ENCODE results near the gene ARHGAP24. TPM values are rescaled to one million over a fixed set of nuclear protein-coding genes. Genes with fewer than 3 reads are reported as not detected.

Gene ARHGAP24
- total RNA-seq, 2 donors from 2014 or later, result 34.0 to 42.0 TPM

GRCh38 chr4:85452058-85452731 lies 22.8 kb upstream of the ARHGAP24 start:
- no peak for TF ChIP-seq CTCF (IDR thresholded peaks at IDR 0.05)
- H3K4me3 ChIP-seq, result no peak overlapping the region
- no peak for DNase-seq (ENCODE audit: low spot score)
- H3K9me3 ChIP-seq, result no peaks in the 10 kb centered on the region
- H3K27ac ChIP-seq, result no peak overlapping the region
- H3K4me1 ChIP-seq, result peaks cover 0 to under 1% of the 10 kb centered on the region in 2 donors
- no peaks in the 10 kb centered on the region for H3K36me3 ChIP-seq
- H3K27me3 ChIP-seq, result no peaks in the 10 kb centered on the region

- TF ChIP-seq CTCF (IDR thresholded peaks at IDR 0.05), result no peak
- Histone ChIP-seq H3K4me1 (peaks cover 0 to 6% of the 10 kb centered on the region in 2 donors), H3K27ac (no peak overlapping the region), H3K9me3 (no peaks in the 10 kb centered on the region), H3K36me3 (no peaks in the 10 kb centered on the region), H3K27me3 (no peaks in the 10 kb centered on the region), H3K4me3 (no peak overlapping the region)
- no peak for DNase-seq (ENCODE audit: low spot score)
Observed at GRCh38 chr4:85455942-85456341, 19.0 kb upstream of the ARHGAP24 start.

- no peak for TF ChIP-seq CTCF (IDR thresholded peaks at IDR 0.05)
- no peaks in the 10 kb centered on the region for H3K9me3 ChIP-seq
- H3K4me3 ChIP-seq, result no peak overlapping the region
- DNase-seq (ENCODE audit: low spot score), result no peak
- H3K27me3 ChIP-seq, result no peaks in the 10 kb centered on the region
- H3K4me1 ChIP-seq, result peaks cover 0 to 6% of the 10 kb centered on the region in 2 donors
- H3K36me3 ChIP-seq, result no peaks in the 10 kb centered on the region
- H3K27ac ChIP-seq, result no peak overlapping the region
Observed at GRCh38 chr4:85457752-85458467, 17.0 kb upstream of the ARHGAP24 start.

GRCh38 chr4:85459736-85460135 lies 15.2 kb upstream of the ARHGAP24 start:
- Histone ChIP-seq H3K9me3 (no peaks in the 10 kb centered on the region), H3K4me3 (no peak overlapping the region), H3K27ac (no peak overlapping the region), H3K27me3 (no peaks in the 10 kb centered on the region), H3K4me1 (peaks cover 0 to 6% of the 10 kb centered on the region in 2 donors), H3K36me3 (no peaks in the 10 kb centered on the region)
- TF ChIP-seq CTCF (IDR thresholded peaks at IDR 0.05), result no peak
- DNase-seq (ENCODE audit: low spot score), result no peak

GRCh38 chr4:85474356-85474755 lies 594 bp upstream of the ARHGAP24 start:
- peaks cover 0 to 7% of the 10 kb centered on the region in 2 donors for H3K4me1 ChIP-seq
- no peaks in the 10 kb centered on the region for H3K9me3 ChIP-seq
- peak overlapping the region; percentile 73 to 82 for H3K4me3 ChIP-seq
- no peaks in the 10 kb centered on the region for H3K36me3 ChIP-seq
- peak overlapping the region; percentile 86 to 95 for H3K27ac ChIP-seq
- TF ChIP-seq CTCF (IDR thresholded peaks at IDR 0.05), result no peak
- no peaks in the 10 kb centered on the region for H3K27me3 ChIP-seq
- DNase-seq (ENCODE audit: low spot score), result no peak

Data from right atrium auricular region (tissue), 2 donors.